GM10266 (cell line): ENCODE measurements around the gene AADACL3.
"Not testable (repeated sequence)": the region's sequence is repeated elsewhere in the genome, so short reads cannot be mapped to it uniquely, and the experiment has no call there.

ENCODE experiments used
- DNase-seq: peaks from one replicate; pipeline ENCODE4 v3.0.0; 2012; ENCODE audit errors: extremely low spot score
- TF ChIP-seq, protein P1 (sequence below): IDR thresholded peaks from 2 replicates; pipeline ENCODE4 v1.5.1; 2012; ENCODE audit warnings: mild to moderate bottlenecking, low read depth; ENCODE audit not compliant: control insufficient read depth, insufficient read depth; ENCODE audit errors: missing control alignments

AADACL3 gene

DNA sequence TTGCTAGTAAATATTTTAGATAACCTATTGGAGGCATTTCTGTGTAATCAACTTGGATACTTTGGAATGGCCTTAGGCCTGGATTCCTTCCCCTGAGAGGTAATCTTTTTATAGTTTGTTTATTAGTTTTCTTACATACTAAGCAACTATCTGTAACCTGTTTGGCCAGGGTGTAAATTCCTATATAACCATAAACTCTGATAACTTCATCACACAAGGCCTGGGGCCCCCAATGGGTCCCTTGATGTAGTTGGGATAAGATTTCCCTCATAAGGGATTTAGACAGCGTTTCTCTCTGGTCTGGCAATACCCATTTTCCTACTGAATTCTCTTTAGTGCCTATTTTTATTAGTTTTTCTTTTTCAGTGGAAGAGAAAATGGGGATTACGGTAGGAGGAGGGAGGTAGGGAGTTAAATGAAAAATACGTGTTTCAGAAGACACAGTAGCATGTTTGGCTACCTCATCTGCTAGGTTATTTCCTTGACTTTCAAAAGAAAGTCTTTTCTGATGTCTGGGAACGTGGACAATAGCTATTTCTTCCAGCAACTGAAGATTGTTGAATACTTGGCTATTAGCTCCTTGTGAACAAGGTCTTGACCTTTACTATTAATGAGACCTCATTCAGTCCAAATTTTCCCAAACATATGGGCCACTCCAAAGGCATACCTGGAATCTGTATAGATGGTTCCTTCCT is 7.4 kb upstream of the AADACL3 start:
- TF ChIP-seq, protein P1, sequence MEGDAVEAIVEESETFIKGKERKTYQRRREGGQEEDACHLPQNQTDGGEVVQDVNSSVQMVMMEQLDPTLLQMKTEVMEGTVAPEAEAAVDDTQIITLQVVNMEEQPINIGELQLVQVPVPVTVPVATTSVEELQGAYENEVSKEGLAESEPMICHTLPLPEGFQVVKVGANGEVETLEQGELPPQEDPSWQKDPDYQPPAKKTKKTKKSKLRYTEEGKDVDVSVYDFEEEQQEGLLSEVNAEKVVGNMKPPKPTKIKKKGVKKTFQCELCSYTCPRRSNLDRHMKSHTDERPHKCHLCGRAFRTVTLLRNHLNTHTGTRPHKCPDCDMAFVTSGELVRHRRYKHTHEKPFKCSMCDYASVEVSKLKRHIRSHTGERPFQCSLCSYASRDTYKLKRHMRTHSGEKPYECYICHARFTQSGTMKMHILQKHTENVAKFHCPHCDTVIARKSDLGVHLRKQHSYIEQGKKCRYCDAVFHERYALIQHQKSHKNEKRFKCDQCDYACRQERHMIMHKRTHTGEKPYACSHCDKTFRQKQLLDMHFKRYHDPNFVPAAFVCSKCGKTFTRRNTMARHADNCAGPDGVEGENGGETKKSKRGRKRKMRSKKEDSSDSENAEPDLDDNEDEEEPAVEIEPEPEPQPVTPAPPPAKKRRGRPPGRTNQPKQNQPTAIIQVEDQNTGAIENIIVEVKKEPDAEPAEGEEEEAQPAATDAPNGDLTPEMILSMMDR: no peak
- DNase-seq: no peak

DNA sequence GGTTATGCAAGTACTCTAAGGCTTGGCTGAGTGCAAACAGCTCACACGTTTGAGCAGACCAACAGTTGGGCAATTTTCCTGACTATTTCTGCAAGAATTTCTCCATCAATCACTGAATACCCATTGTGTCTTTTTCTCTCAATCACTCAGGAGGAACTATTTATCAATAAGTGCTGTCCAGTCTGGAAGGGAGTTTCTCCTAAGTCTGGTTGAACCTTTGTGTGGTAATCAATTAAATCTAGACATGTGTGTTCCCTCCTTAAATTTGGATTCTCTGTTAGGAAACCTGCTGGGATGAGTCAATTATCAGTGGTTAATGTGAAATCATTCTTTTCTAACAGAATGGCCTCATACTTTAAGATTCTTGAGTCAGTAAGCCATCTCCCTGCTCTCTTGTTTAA is 6.8 kb upstream of the AADACL3 start:
- TF ChIP-seq, protein P1: no peak
- DNase-seq: no peak

DNA sequence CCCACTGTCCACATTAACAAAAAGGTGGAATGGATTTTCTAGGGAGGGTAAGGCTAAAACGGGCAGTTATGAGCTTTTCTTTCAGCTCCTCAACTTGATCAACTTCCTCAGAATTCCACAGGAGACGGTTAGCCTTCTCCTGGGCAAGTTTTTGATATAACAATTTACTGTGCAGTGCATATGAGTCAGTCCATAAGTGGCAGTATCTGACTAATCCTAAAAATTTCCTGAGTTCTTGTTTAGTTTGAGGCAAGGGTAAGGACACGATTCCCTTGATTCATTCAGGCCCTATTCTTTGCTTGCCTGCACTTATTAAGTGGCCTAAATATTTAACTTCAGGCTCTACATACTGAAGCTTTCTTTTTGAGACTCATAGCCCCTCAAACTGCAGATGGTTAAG is 6.2 kb upstream of the AADACL3 start:
- TF ChIP-seq, protein P1: no peak
- DNase-seq: no peak

DNA sequence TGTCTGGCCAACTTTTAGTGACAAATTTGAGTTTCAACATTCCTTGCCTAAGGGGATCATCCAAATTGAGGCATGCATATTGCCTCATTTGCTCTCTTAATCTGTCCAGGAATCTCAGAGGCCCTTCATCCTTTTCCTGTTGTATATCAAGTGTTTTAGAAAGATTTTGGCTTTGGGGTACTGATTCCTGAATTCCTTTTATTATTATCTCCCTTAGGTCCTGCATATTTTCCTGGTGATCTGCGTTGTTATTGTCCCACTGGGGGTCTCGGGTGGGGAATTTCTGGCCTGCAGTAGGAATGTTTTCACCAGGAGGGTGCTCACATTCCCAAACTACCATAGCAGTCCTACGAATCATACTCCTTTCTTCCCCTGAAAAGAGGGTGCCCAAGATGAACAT is 4.4 kb upstream of the AADACL3 start:
- no peak for DNase-seq
- TF ChIP-seq, protein P1: no peak

DNA sequence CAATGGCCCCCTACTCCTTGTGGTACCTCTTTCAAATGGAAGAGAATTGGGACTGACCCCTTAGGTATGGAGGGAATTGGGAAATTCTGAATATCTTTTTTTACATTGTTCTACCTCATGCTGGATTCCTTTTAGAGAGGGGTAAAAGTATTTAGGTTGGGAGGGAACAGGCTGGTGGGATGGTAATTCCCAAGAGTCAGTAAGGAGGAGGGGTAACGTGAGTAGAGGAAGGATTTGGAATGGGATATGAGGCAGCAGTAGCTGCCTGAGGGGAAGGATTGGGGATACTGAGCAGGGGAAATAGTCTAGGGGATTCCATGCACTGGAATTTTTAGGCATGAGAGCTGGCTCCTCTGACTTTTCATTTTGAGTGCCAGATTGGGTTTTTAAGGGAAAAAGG is 3.8 kb upstream of the AADACL3 start:
- TF ChIP-seq, protein P1: no peak
- DNase-seq: no peak

DNA sequence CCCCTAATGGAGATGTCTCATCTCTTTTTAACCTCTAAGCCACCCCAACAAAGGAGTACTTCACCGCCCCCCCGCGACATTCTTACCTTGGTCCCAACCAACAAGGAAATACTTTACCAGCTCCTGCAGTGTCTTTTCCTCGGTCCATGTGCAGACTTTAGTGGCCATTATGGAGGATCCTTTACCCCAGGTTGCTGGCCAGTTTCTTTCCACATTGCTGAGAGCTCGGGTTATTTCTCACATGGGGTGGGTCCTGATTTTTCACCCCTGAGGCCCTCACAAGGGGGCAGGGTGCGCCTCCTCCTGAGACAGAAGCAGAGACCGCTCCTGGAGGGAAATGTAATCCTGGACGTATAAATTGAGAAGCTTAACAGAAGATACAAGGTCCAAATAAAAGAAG is 3.0 kb upstream of the AADACL3 start:
- no peak for DNase-seq
- TF ChIP-seq, protein P1: no peak

DNA sequence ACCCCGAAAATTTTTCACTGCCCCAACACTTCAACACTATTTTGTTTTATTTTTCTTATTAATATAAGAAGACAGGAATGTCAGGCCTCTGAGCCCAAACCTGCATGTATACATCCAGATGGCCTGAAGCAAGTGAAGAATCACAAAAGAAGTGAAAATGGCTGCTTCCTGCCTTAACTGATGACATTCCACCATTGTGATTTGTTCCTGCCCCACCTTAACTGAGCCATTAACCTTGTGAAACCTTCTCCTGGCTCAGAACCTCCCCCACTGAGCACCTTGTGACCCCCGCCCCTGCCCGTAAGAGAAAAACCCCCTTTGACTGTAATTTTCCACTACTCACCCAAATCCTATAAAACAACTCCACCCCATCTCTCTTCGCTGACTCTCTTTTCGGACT is 2.3 kb upstream of the AADACL3 start:
- DNase-seq: not testable (repeated sequence)
